Neural progenitor cell (in vitro differentiated cells): ENCODE measurements around the gene CCNB3.

Experiments used
- EZH2 ChIP-seq: fragments of 200-600 bp; sonication (generic); IDR thresholded peaks from 2 replicates; pipeline ENCODE4 v1.6.1; 2017; ENCODE audit warnings: antibody characterized with exemption, mild to moderate bottlenecking, moderate library complexity
- TF ChIP-seq, protein P1 (sequence below): fragments of 200-600 bp; sonication (generic); IDR thresholded peaks from 2 replicates; pipeline ENCODE4 v1.5.1; 2017; ENCODE audit warnings: antibody characterized with exemption, mild to moderate bottlenecking

DNA sequence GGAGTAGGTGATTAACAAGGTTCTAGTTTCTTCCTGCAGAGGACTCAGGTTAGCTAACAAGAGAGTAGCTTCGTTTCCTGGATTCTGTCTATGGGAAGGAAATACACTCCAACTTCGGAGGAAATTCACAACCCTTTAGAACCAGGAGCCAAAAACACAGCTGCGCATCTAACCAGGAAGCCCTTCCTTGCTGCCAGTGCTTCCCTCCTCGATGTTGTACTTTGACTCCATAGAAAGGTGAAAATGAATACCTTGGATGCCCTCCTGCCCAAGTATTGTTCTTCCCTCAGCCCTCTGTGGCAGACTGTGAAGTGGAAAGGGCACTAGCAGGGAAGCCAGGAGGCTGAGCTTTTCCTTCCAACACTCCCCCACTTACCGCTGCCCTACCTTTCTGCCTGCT lies 38.8 kb upstream of the CCNB3 start:
- TF ChIP-seq, protein P1, sequence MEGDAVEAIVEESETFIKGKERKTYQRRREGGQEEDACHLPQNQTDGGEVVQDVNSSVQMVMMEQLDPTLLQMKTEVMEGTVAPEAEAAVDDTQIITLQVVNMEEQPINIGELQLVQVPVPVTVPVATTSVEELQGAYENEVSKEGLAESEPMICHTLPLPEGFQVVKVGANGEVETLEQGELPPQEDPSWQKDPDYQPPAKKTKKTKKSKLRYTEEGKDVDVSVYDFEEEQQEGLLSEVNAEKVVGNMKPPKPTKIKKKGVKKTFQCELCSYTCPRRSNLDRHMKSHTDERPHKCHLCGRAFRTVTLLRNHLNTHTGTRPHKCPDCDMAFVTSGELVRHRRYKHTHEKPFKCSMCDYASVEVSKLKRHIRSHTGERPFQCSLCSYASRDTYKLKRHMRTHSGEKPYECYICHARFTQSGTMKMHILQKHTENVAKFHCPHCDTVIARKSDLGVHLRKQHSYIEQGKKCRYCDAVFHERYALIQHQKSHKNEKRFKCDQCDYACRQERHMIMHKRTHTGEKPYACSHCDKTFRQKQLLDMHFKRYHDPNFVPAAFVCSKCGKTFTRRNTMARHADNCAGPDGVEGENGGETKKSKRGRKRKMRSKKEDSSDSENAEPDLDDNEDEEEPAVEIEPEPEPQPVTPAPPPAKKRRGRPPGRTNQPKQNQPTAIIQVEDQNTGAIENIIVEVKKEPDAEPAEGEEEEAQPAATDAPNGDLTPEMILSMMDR, result no peak
- TF ChIP-seq EZH2, result no peak
